GM21423 (cell line): Measurements from ENCODE around the gene NABP2.
"Not testable (repeated sequence)": the region's sequence is repeated elsewhere in the genome, so short reads cannot be mapped to it uniquely, and the experiment has no call there.

Source experiments
- ATAC-seq: cut with Tn5 transposase; IDR thresholded peaks from one replicate; pipeline ENCODE4 v1.9.1; 2021; ENCODE audit warnings: mild to moderate bottlenecking, moderate library complexity; ENCODE audit not compliant: unreplicated experiment

The NABP2 gene

DNA sequence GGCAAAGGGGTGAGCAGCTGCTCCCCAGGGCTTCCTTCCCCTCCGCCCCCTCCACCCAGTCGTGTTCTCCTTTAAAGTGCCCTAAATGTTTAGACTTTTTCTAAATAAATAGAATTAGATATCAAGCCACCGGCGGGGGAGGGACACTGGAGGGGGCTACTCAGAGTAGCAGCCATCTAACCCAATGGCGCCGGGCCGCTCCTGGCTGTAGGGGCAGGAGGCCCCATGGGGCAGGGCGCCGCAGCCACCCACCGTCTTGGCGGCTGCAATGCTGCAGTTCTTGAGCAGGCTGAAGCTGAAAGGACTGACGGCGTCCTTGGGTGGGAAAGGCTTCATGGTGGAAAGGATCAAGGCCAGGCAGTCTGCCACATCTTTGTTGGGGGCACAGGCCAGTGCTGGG lies 18.8 kb downstream of the NABP2 start:
- no peak for ATAC-seq

DNA sequence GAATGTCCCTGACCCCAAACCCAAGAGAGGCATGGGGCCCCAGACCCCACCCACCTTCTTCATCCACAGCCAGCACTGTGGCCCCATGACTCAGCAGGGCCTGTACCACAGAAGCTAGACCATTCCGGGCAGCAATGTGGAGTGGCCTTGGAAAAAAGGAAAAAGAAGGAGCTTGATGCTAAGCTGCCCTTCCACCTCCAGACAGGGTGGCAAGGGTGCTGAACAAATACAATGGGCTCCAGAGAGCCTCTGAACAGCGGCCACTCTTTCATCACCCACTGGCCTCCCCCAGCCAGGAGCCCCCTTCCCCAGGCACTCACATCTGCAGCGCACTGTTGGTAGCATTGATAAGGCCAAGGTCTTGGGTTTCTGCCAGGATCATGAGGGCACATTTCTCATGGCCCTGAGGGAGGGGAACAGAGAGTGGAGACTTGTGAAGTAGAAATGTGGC lies 19.6 kb downstream of the NABP2 start:
- no peak for ATAC-seq

DNA sequence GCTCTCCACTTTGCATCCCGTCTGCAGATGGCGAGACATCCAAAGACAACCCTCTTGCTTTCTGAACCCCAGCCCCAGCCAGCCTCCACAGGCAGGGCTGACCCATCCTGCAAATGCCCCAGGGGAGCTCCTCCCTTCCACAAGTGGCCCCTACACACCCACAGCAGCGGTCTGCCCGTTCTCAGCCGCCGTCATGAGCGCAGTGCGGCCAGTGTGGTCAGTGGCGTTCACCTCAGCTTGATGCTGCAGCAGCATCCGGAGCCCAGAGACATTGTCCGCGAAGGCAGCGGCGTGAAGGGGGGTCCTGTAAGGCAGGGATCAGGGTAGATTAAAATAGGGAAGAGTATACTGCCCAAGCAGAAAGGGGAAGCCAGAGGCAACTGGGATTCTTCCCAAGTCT lies 20.4 kb downstream of the NABP2 start:
- no peak for ATAC-seq

DNA sequence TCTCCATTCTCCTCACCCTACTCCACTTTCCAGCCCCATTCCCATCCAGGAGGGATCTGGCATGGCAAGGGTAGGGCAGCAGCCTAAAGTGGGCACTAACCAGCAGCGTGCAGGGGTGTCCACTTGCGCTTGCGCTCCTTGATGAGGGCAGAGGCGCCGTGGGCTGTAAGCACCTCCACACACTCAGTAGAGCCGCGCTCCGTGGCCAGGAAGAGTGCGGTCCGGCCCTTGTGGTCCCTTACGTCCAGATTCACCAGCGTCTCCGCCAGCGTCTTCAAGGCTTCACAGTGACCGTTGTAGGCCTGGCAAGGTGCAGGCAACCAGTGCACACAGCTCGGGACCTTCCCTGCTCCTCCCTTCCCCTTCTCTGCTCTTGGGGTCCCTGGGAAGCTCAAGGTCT lies 23.8 kb downstream of the NABP2 start:
- ATAC-seq, result no peak

DNA sequence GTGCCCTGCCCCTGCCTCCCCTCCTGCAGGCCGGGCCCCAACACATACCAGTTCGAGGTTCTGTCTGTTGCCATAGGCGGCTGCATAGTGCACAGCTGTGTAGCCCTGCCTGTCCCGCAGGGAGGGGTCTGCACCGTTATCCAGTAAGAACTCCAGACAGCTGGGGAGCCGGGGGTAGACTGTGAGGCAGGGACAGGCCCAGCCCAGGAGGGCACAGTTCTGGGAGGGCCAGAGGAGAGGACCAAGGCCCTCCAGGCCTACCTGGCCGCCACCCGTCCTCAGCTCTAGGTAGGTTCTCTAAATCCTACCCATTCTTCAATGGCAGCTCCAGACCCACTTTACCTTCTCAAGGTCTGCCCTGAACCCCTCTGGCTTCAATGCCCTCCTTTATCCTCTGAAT lies 24.6 kb downstream of the NABP2 start:
- ATAC-seq, result no peak

DNA sequence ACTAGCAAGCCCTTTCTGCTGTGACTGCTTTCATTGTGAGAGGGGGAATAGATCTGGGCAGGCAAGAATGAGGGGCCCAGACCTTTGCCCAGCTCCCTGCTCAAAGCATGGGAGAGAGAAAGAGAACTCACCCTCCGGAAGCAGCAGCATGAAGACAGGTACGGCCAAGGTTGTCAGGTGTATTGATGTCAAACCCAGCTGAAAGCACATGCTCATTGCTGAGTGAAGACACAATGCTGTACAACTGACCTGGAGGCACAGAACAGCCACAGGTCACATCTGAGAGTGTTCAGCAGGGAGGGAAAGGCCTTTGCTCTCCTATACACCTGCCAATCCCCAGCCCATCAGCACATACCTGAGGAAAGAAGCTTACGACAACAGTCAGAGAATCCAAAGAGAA lies 28.5 kb downstream of the NABP2 start:
- ATAC-seq, result no peak

DNA sequence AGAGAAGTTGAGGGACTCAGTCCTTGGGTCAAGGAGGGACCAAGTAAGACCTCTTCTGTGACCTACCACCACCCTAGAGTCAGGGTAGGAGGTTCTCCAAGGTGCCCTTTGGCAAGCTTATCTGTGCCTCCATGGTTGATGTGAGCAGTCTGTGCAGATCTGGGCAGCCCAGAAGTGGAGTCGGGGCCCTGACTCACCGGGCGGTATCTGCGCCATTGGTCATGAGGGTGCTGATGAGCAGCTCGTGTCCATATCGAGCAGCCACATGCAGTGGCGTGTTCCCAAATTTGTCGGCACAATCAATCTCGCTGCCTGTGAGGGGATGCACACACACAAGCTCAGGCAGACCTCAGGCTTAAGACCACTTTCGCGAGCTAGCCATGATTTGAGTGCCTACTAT lies 28.9 kb downstream of the NABP2 start:
- no peak for ATAC-seq

DNA sequence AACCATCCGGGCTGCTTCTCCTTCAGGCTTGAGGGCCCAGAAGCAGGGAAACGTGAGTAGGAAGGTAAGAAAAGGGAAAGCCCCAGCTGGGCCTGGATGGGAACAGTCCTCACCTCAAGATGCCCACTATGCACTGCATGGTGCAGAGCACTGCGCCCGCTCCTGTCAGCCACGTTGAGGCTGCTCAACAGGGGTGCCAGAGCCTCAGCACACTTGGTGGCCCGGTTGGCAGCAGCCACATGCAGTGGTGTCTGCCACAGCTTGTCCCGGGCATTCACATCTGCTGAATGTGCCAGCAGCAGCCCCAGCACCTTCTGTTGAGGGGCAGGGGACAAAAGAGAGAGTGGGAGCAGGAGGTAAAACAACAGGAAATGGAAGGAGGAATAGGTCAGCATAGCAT lies 31.5 kb downstream of the NABP2 start:
- no peak for ATAC-seq

DNA sequence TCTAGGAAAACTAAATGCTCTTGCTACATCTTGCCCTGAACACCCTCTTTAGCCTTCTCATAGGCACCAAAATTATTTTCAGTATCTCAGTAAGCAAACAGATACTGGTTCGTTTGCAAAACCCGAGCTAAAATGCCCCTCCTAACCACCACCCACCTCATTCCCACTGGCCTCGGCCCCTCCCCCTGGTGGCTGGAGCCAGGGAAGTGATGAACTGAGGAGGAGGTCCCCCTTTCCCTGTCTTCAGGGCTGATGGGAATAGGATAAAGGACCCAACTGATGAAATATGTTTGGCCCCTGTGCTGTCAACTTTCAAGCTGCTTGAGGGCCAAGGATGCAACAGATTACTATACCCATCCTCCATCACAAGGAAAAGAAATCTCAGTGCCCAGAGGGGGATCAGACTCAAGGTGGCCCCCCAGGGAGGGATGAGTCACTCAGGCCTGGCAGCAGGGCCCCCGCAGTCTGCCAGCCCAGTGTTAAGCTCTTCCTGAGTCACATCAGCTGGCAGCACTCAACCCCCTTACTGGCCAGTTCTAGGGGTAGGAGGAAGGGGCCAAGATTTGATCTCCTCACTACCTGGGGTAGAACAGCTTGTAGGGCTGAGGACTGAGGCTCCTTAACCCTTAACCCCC lies 32.3 kb downstream of the NABP2 start:
- ATAC-seq, result no peak

DNA sequence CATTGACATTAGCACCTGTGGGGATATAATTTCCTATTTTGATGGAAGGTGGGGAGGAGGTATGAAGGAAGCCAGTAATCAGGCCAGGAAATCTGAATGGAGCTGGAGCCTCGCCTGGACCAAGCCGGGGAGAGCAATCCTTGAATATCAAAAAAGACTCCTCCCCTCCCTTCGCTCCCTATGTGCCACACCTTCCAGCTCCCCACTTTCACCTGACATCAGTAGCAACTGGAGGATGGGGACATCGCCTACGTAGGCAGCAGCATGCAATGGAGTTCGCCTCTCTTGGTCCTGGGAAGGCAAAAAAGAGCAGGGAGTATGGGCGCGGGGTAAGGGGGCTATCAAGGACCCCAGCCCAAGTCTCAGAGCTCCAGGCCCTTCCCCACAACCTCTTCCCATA lies 32.9 kb downstream of the NABP2 start:
- ATAC-seq, result no peak

DNA sequence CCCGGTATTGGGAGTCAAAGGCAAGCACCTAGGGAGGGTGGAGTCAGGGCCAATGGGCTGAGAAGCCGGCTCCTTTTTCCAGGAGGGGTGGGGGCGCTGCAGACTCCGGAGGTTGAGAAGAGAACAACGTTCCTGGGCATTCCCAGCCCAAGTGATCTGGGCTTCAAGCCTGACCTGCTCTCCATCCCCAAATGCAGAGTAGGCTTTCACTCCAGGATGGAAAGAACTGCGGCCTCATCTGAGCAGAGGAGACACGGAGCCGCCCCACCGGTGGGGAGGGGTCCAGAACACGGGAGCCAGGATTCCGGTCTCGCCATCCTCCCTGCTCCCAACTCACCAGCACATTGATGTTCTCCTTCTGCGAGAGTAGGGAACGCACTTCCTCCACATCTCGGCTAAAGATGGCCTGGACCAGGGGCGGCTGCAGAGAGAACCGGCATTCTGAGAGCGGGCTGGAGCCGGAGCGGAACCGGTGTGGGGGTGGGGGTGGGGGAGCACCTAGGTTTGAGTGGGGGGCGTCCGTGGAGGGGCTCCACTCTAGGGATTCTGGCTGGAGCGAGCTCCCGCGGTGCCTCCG lies 33.4 kb downstream of the NABP2 start:
- peak; percentile 11 for ATAC-seq

DNA sequence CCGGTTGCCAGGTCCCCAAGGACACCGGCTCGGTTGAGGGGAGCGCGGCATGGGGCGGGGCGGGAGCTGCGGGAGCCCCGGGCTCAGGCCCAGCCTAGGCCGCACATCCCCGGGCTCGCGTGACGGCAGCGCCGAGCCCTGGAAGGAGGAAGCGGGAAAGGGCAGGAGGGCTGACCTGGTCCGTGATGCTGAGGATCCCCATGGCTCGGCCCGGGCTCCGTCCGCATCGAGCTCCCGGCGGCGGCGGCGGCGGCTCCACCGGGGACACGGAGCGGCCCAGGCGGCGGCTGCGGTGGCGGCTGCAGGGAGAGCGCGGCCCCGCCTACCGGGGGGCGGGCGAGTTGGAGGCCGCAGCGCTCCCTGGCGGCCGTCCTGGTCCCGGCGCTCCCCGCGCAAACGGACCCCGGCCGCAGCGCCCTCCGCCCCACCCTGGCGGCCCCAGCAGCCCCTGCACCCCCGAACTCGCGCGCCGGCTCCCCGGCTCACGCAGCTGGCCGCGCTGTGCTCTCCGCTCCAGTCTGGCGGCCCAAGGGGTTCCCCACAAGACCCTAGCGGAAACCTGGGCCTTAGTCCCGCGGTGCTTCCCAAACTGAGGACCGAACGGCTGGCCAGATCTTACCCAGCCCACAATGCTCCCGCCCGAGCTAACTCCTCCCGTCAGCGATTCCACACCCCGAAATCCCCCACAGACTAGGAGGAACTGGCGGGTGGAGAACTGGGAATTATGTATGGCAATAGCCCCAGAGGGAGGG lies 34.1 kb downstream of the NABP2 start, which contains the start of gene ANKRD52:
Gene ANKRD52, minus strand, starts transcription at position 317 of the 752 bp plus-strand sequence. Its CDS starts 115 bp downstream, at position 202.
- peak; percentile 83 for ATAC-seq

DNA sequence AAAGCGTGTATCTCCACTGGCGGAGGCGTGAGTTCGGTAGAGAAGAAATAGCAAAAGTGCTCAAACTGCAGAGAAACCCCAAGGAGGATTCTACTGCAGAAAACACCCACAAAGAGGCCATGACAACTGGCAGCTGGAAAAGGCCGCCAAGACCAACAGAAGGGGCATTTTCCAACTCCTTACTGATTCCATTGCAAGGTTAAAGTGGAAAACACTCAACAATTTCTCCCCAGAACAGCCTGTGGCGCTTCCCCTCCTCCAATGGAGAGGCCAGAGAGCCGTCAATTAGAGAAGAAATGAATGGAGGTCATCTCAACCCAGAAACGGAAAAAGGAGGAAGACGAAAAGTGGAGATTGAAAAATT lies 34.7 kb downstream of the NABP2 start:
- ATAC-seq, result no peak

DNA sequence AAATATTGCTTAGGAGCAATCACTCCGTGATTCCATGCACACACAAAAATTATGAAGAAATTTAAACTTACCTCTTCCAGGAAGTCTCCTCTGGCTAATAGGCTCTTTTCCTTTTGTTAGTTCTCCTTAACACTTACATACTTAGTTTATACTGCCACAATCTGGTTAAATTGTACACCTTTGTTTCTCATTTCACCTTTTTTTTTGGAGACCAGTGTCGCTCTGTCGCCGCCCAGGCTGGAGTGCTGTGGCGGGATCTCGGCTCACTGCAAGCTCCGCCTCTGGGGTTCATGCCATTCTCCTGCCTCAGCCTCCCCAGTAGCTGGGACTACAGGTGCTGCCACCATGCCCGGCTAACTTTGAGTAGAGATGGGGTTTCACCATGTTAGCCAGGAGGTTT lies 36.2 kb downstream of the NABP2 start:
- ATAC-seq, result no peak

DNA sequence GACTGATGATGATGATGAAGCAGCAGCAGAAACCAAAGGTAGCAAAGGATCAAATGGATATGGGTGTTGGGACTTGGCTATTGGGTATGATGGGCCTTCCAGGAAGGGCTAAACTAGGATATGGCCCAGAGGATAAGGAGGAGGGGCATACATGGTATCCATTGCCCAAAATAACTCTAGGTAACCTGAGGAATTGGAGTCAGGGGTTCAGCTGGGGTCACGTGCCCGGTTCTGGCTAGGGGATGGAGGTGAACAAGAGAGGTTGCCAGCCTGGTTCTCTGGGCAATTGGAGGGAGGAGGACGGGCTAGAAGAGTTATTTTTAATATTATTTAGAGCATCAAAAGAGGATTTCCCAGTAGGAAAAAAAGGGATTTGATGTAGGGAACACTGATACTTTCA lies 36.8 kb downstream of the NABP2 start:
- no peak for ATAC-seq

DNA sequence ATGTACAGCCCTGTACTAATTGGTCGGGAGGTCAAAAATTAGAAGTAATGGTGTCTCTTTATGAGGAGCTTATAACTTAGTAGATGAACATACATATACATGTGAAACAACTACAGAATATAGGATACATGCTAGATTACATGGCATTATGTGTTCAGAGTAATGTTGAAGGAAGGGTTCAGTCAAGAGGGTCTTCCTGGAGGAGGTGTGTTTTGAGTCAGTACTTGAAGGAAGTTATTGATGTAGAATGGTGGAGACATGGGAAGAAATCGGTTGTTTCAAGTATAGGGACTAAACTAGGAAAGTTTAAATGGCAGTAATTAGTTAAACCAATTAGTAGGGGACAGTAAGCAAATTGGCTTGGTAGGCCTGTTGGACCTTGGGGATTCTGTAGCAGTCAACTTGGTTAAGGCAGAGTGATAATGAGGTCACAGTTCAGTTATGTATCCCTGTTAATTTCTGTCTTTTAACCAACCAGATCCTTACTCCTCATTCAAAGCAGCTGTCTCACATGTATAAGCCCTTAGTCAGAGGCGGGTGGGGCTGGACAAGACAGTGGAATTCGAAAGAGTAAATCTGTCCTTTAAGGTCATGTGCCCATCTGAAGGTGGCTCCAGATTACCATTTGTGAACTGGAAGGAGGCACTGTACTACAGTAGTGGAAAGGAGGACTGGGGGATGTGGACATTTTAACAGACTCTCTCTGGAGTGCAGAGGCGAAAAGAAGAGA lies 37.5 kb downstream of the NABP2 start:
- ATAC-seq, result no peak

DNA sequence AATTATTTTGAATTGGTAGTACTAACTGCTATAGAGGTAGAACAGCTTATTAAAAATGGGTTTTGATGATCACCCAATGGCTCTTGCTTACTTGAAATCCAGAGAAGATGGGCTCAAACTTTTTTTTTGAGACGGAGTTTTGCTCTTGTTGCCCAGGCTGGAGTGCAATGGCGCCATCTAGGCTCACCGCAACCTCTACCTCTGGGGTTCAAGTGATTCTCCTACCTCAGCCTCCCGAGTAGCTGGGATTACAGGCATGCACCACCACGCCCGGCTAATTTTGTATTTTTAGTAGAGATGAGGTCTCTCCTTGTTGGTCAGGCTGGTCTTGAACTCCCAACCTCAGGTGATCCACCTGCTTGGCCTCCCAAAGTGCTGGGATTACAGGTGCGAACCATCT lies 38.8 kb downstream of the NABP2 start:
- not testable (repeated sequence) for ATAC-seq

DNA sequence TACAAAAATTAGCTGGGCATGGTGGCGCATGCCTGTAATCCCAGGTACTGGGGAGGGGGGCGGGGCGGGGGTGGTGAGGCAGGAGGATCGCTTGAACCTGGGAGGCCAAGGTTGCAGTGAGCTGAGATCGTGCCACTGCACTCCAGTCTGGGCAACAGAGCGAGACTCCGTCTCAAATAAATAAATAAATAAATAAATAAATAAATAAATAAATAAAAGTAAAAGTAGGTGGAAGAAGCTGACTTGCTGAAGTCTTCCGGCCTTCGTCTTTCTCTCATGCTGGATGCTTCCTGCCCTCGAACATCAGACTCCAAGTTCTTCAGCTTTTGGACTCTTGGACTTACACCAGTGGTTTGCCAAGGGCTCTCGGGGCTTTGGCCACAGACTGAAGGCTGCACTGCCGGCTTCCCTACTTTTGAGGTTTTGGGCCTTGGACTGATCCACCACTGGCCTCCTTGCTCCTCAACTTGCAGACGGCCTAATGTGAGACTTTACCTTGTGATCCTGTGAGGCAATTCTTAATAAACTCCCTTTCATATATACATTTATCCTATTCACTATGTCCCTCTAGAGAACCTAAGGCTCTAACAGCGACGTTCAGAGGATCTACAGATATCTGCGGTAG lies 42.0 kb downstream of the NABP2 start:
- not testable (repeated sequence) for ATAC-seq

DNA sequence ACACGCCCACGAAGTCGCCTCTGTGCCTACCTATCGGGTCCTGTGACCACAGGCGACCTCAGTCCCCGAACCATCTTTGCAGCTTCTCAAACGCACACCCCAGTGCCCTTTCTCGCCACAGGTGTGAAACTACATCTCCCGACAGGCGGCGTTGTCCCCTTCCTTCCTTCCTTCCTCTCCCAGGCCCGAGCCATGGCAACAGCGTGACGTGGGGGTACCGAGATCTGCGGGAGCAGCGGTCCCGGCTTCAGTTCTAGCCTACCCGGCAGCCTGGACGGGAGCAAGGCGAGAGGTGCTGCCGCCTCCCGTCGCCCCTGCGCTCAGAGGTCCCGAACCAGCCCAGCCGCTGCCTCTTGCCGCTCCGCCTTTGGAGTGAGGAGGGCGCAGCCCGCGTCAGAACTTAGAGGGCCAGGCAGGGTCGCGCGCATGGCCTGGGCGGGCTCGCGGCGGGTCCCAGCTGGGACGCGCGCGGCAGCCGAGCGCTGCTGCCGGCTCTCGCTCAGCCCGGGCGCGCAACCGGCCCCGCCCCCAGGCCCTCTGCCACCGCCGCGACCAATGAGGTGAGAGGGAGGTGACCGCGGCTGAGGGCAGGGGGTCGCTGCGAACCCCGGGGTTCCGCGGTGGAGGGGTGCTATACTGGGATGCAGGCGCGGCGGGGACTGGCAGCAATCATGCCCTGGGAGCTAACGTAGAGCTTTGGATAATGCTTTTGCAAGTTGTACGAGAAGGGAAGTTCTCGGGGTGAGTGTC lies 42.7 kb downstream of the NABP2 start, which contains the start of gene COQ10A:
Gene COQ10A, plus strand, starts transcription at position 250 of the 750 bp plus-strand sequence. Its CDS starts 177 bp downstream, at position 427.
- peak; percentile 83 for ATAC-seq

DNA sequence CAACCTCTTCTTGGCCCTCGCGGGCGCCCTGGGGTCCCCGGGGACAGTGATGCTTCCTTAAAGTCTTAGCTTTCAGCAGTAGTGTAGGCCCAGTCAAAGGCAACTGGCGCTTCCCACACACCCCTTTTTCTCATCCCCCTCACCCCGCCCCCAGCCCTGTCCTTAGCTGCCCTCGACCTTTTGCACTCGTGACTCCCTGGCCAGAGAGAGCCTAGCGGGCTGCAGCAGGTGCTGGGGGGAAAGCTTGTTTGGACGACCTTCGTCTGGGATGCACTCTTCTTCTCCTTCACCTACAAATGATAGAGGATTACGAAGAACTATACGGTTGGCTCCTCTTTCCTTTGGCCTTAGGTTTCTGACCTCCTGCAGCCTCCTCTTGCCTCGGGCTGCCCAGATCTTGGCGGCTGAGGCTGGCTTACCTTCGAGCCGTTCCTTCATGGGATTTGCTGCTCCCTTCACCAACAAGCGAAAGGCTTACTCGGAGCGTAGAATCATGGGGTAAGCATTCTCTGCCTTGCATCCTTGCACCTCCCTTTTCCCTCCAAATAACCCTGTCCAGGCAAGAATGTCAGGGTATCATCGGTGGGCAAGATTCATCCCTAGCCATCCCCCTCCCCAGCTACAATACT lies 43.4 kb downstream of the NABP2 start:
- no peak for ATAC-seq
